Transverse colon (tissue), 3 donors: Measurements from ENCODE around the gene RACK1.

ENCODE experiments used
- CTCF ChIP-seq, 5 experiments: fragments of 200-600 bp in 3 of 5; fragments of 450-650 bp in 2 of 5; sonication (generic) in 3 of 5; IDR thresholded peaks; 1 replicate in 2 of 5; 2 replicates in 3 of 5; pipeline ENCODE4 v1.5.1; 2016 to 2017; ENCODE audit warnings: antibody characterized with exemption in 5 of 5, inconsistent platforms in 3 of 5, mild to moderate bottlenecking in 2 of 5, moderate library complexity in 1 of 5
- POLR2A ChIP-seq: fragments of 450-650 bp; IDR thresholded peaks from one replicate; pipeline ENCODE4 v1.6.1; 2016; ENCODE audit warnings: antibody characterized with exemption, mild to moderate bottlenecking, moderate library complexity

GRCh38 chr5:181203093-181203711 is 40.5 kb downstream of the RACK1 start:
- TF ChIP-seq CTCF (IDR thresholded peaks at IDR 0.05) (no peak), POLR2A (no peak)
